HepG2 (cell line): ENCODE results near the gene CACNA1H.

Experiments used
- GLMP ChIP-seq: sonication (generic); formaldehyde crosslinking; IDR thresholded peaks from 2 replicates; pipeline ENCODE4 v1.9.0; 2021; ENCODE audit warnings: missing genetic modification reagents, mild to moderate bottlenecking, borderline replicate concordance
- HNRNPL ChIP-seq: fragments of 200-400 bp; formaldehyde crosslinking; IDR thresholded peaks from 2 replicates; pipeline ENCODE4 v1.6.1; 2017; ENCODE audit warnings: mild to moderate bottlenecking, low read depth, low read length
- IRF1 ChIP-seq: sonication (generic); formaldehyde crosslinking; IDR thresholded peaks from 2 replicates; pipeline ENCODE4 v1.4.0; 2020; ENCODE audit warnings: low read depth, mild to moderate bottlenecking, missing genetic modification reagents
- MAFG ChIP-seq: sonication (generic); formaldehyde crosslinking; IDR thresholded peaks from 2 replicates; pipeline ENCODE4 v1.5.1; 2020; ENCODE audit warnings: mild to moderate bottlenecking, missing genetic modification reagents
- PAX8 ChIP-seq: sonication (generic); formaldehyde crosslinking; IDR thresholded peaks from 2 replicates; pipeline ENCODE4 v1.8.0; 2022; ENCODE audit warnings: mild to moderate bottlenecking, missing genetic modification reagents, borderline replicate concordance
- PCBP2 ChIP-seq: fragments of 200-400 bp; formaldehyde crosslinking; optimal IDR thresholded peaks from 2 replicates; pipeline ENCODE3; 2018; ENCODE audit warnings: low read length, low read depth; ENCODE audit not compliant: poor library complexity, severe bottlenecking
- POLR2A ChIP-seq, 2 experiments: IDR thresholded peaks; 2 replicates each; pipeline ENCODE4 v1.6.1; 2011; ENCODE audit warnings: low read depth in 2 of 2, low read length in 2 of 2, mild to moderate bottlenecking in 1 of 2, moderate library complexity in 1 of 2; ENCODE audit not compliant: insufficient read depth in 1 of 2
- POLR2AphosphoS5 ChIP-seq: IDR thresholded peaks from 2 replicates; pipeline ENCODE4 v1.6.1; 2012; ENCODE audit warnings: low read depth, low read length
- REST ChIP-seq, 2 experiments: IDR thresholded peaks; 2 replicates each; pipeline ENCODE4 v1.6.1; 2011 to 2012; ENCODE audit warnings: low read length in 2 of 2, borderline replicate concordance in 1 of 2, low read depth in 1 of 2, mild to moderate bottlenecking in 1 of 2, moderate library complexity in 1 of 2
- SOX13 ChIP-seq, 3 experiments: fragments of 450-650 bp in 1 of 3; sonication (generic) in 1 of 3; formaldehyde crosslinking in 1 of 3; IDR thresholded peaks in 2 of 3; conservative IDR thresholded peaks in 1 of 3; 2 replicates each; pipeline versions ENCODE4 v1.5.0 to v1.6.1; 2016 to 2020; ENCODE audit warnings: antibody characterized with exemption in 1 of 3, mild to moderate bottlenecking in 1 of 3, missing compliant biosample characterization in 1 of 3, missing genetic modification reagents in 1 of 3, moderate library complexity in 1 of 3
- ZBTB46 ChIP-seq: sonication (generic); formaldehyde crosslinking; IDR thresholded peaks from 2 replicates; pipeline ENCODE4 v1.4.0; 2020; ENCODE audit warnings: mild to moderate bottlenecking, missing genetic modification reagents, borderline replicate concordance
- ZNF629 ChIP-seq: sonication (generic); formaldehyde crosslinking; conservative IDR thresholded peaks from 2 replicates; pipeline ENCODE4 v1.5.0; 2020; ENCODE audit warnings: missing genetic modification reagents

GRCh38 chr16:1127101-1127500, 25.8 kb upstream of the CACNA1H start:
- TF ChIP-seq IRF1: no peak
- no peak for TF ChIP-seq PCBP2
- TF ChIP-seq ZNF629 (CRISPR knock-in tag): no peak
- no peak for TF ChIP-seq PAX8 (CRISPR knock-in tag)
- TF ChIP-seq GLMP: no peak
- TF ChIP-seq POLR2A (IDR thresholded peaks at IDR 0.05; ENCODE audit: insufficient read depth in 1 of 2, low read depth in 2 of 2, low read length in 2 of 2): no peak
- TF ChIP-seq ZBTB46: no peak
- TF ChIP-seq POLR2AphosphoS5: no peak
- no peak for TF ChIP-seq HNRNPL
- no peak for TF ChIP-seq MAFG (CRISPR knock-in tag)
- no peak for TF ChIP-seq SOX13 (IDR thresholded peaks at IDR 0.05)
- TF ChIP-seq SOX13 (CRISPR knock-in tag; conservative IDR thresholded peaks at IDR 0.05 in 1 of 2, IDR thresholded peaks at IDR 0.05 in 1 of 2): no peak
- TF ChIP-seq REST (IDR thresholded peaks at IDR 0.05; ENCODE audit: borderline replicate concordance in 1 of 2, low read depth in 1 of 2, low read length in 2 of 2): no peak
